ENCODE data around the gene NSD1.
"Not testable (repeated sequence)": the region's sequence is repeated elsewhere in the genome, so short reads cannot be mapped to it uniquely, and the experiment has no call there.

The NSD1 gene

DNA sequence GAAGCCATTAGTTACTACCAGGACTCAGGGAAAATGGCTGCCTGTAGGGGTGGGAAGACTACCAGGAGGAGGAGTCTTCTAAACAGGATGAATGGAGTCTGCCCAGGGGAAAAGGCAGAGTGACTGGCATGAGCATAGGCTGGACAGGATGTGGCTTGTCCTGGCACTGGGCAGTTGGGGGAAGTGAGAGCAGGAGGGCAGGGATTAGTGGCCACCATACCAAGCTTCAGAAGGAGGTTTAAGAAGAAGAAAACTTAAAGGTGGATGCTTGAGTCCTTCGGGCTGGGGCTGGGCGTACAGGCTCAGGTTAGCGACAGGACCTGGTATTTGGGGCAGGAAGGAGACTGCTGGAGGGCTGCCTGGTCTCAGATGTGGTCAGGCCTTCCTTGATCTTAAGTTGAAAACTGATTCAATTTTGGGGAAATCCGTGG, 5.0 kb upstream of the NSD1 start:
- DNase-seq, result no peak

DNA sequence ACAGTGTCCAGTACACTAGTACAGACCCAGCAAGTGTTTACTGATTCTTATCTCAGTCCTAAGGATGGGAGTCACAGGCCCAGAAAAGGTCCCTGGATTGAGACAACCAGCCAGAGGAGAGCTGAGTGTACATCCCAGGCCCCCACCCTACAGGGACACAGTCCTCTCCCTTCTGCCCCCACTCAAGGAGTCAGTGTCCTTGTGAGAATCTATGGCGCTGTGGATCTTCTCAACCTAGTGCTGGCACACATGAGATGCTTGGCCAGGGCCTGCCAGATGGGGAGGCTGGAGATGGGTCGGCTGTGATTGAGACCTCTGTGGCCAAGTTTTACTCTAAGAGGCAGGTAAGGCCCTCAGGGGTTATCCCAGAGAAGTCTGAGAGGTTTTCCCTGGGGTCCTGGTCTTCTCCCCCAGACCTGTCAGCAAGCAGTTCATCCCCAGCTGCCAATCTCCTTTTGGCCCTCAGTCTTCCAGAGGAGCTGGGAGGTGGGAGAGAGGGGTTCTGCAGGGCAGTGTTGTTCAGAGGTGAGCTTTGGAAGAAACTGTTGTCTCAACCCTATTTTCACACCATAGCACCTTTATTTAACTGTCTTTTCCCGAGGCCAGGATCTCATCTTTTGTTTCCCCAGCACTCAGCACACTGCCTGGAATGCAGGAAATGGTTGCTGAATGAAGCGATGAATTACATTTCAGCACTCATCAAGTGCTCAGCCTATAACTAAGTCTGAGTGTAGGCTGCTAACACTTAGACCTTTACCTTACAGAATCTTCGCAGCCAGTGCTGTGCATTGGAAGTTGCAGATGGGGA, 3.2 kb upstream of the NSD1 start:
- DNase-seq, result no peak

DNA sequence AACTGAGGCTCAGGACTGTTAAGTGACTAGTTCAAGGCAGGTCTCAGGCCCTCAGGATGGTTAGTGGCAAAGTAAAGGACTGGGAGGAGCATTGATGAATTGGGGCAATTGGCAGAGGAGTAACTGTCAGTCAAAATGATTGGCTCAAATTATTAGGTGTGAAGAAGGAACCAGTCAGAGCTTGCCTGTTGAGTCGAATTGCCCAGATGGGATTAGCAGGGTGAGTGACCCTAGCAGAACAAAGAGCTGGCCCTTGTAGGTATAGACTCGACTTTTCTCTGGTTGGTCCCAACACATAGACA, 2.6 kb upstream of the NSD1 start:
- DNase-seq, result no peak

GRCh38 chr5:177131352-177132135, 2.0 kb upstream of the NSD1 start:
- no peak for DNase-seq

DNA sequence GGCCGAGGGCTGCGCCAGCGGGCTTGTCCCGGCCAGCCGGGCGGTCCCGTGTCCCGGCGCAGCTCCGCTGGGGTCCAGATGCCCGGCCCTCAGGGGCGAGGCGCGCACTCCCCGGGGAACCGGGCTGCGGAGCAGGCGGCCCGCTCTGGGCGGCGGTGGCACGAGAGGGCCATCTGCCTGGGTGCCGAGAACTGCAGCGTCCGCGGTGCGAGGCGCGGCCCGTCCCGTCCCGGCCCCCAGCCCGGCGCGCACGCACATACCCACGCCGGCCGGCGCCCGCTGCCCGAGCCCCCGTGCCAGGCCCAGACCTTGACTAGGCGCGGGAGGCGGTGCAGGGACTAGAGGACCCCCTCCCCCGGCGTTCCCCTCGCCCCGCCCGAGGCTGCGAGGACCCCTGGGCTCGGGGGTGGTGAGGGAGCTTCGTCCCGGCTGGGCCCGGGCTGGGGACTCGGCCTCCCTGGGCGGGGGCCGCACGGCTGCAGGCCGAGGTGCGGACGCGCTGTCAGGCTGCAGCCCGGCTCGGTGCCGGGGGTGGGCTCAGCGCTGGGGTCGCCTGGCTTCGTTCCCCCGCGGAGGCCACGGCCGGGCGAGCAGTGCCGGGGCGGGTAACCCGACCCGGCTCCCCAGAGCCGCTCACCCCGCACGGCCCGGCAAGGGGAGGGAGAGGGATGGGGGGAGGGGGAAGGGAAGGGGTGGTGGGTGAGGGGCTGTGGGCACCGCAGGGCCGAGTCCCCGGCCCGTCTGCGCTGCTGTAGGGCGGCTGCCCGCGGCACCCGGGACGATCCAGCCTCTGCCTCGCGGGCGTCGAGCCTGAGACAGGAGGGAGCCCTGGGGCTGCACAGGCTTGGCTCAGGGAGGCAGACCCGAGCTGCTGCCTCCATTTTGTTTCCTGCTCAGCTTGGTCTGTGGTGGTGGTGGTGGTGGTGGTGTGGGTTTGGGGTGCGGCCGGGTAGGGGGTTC, 1.2 kb upstream of the NSD1 start:
- DNase-seq, result no peak

- peak; percentile 41 to 42 for DNase-seq
Observed at GRCh38 chr5:177133853-177134696, 502 bp downstream of the NSD1 start.

DNA sequence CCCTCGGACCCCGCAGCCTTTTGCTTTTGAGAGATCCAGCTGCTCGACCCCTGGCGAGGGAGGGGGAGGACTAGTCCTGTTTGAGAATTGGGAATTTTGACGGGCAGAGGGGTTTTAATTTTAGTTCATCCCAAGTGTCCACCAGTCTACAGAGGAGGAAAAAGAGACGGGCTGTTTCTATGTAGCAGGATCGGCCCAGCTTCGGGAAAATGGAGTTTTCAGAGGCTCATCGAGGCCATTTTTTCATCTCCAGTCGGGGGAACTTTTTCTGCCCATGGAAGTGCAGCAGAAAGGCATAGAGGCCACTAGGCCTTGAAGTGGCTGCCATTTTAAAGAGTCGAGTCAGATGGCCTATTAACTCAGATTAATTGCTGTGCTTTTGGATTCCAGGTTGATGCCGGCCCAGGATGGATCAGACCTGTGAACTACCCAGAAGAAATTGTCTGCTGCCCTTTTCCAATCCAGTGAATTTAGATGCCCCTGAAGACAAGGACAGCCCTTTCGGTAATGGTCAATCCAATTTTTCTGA, 1.2 kb downstream of the NSD1 start:
- DNase-seq, result no peak

DNA sequence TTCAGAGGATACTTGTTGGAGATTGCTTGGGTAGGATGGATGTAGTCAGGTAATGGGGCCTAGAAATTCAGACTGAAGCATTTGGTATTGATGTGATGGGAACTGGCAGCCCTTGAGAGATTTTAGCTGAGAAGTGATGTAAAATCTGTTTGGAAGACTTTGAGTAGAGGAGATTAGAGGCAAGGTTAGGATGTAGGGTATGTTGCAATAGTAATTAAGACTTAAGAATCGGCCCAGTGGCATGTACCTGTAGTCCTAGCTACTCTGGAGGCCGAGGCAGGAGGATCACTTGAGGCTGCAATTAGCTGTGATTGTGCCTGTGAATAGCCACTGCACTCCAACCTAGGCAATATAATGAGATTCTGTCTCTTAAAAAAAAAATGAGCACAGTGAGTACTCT, 6.7 kb downstream of the NSD1 start:
- no peak for DNase-seq

GRCh38 chr5:177141496-177141895, 7.9 kb downstream of the NSD1 start:
- no peak for DNase-seq

DNA sequence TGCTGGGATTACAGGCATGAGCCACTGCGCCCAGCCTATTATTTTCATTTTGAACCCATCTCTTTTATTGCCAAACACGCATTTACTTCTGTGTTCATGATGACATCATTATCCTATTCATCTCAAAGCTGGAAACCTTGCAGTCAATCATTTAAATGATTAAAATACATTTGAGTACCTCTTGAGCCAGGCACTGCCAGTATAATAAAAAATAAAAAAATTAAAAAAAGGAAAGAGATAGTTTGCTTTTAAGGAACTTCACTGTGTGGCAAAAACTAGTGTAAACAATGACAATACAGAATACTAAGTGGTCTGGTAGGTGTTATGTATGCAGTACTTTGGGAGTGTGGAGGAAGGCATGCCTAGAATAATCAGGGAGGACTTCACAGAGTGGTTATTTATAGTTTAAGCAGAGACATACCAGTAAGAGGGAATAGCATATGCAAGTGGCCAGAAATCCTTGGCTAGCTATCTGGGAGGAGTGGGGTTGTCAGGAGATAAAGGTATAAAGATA, 8.6 kb downstream of the NSD1 start:
- DNase-seq, result no peak

GRCh38 chr5:177142778-177143177, 9.2 kb downstream of the NSD1 start:
- no peak for DNase-seq

GRCh38 chr5:177146891-177147638, 13.5 kb downstream of the NSD1 start:
- no peak for DNase-seq

GRCh38 chr5:177150061-177150460, 16.5 kb downstream of the NSD1 start:
- not testable (repeated sequence) for DNase-seq

GRCh38 chr5:177154003-177154643, 20.6 kb downstream of the NSD1 start:
- no peak for DNase-seq

DNA sequence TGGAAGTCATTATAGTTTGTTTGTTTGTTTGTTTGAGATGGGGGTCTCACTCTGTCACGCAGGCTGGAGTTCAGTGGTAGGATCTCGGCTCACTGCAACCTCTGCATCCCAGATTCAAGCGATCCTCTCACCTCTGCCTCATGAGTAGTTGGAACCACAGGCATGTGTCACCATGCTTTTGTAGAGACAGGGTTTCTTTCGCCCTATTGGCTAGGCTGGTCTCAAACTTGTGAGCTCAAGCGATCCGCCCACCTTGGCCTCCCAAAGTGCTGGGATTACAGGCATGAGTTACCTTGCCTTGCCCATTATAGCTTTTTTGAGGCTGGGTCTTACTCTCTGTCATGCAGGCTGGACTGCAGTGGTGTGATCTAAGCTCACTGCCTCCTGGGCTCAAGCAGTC, 28.8 kb downstream of the NSD1 start:
- no peak for DNase-seq

DNA sequence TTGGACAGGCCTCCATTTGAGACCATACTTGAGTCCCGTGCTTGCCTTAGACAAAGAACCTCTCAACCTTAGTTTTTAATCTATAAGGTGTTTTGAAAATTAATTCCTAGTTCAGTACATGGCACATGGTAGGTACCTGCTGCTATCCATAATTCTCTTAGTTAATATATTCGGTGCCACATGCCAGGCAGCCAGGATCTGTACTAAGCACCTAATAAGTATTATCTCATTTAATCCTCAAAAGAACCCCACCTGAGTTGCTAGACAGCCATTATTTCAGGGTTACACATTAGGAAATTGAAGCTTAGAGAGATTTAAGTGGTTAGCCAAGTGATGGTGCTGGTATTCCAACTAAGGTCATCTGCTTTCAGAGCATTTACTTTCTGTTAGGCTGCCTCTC, 29.9 kb downstream of the NSD1 start:
- DNase-seq, result no peak

GRCh38 chr5:177169271-177169670, 35.7 kb downstream of the NSD1 start:
- DNase-seq, result no peak

DNA sequence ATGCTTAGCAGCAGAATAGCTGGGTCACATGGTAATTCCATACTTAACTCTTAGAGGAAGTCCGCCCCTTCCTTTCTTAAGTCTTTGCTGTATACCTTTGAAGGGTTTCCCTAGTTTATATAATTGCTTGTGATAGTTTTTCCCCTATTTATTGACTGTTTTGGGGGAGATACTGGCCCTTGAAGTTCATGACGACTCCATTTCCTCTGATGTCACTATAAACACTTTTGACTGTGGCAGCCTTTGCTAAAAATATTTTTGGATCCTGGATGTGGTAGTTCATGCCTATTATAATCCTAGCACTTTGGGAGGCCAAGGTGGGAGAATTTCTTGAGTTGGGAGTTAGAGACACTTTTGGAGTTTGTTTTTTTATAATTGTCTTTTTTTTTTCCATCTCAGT, 38.4 kb downstream of the NSD1 start:
- DNase-seq, result no peak

DNA sequence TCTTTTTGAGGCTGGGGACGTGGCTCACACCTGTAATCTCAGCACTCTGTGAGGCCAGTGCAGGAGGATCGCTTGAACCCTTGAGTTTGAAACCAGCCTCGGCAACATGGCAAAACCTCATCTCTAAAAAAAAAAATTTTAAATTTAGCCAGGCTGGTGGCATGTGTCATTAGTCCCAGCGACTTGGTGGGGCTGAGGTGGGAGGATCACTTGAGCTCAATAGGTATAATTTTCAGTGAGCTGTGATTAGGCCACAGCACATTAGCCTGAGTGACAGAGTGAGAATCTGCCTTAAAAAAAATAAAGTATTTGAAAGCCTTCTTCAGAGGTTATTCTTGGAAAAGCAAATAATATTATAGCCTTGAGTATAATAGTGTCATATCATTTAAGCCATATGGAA, 41.8 kb downstream of the NSD1 start:
- no peak for DNase-seq

- no peak for DNase-seq
Observed at GRCh38 chr5:177176175-177176711, 42.7 kb downstream of the NSD1 start.
